NCI-H1436 (cell line): Measurements from ENCODE around the gene PCNX1.
"Not testable (repeated sequence)": the region's sequence is repeated elsewhere in the genome, so short reads cannot be mapped to it uniquely, and the experiment has no call there.

Experiments used
- DNase-seq: peaks from one replicate; lab custom pipeline; 2025; lab: John Stamatoyannopoulos, UW

PCNX1 gene

GRCh38 chr14:71021347-71022011 lies 114.2 kb downstream of the PCNX1 start:
- no peak for DNase-seq

- DNase-seq: no peak
Observed at GRCh38 chr14:71022012-71022869, 115.0 kb downstream of the PCNX1 start.

GRCh38 chr14:71022939-71023338 lies 115.7 kb downstream of the PCNX1 start:
- no peak for DNase-seq

GRCh38 chr14:71029236-71029781 lies 122.0 kb downstream of the PCNX1 start:
- no peak for DNase-seq

GRCh38 chr14:71031000-71031399 lies 123.7 kb downstream of the PCNX1 start:
- DNase-seq: no peak

- DNase-seq: no peak
Observed at GRCh38 chr14:71036433-71036832, 129.2 kb downstream of the PCNX1 start.

- DNase-seq: no peak
Observed at GRCh38 chr14:71048393-71048792, 141.1 kb downstream of the PCNX1 start.

- DNase-seq: no peak
Observed at GRCh38 chr14:71049435-71050133, 142.3 kb downstream of the PCNX1 start.

- DNase-seq: no peak
Observed at GRCh38 chr14:71050227-71050823, 143.1 kb downstream of the PCNX1 start.

- no peak for DNase-seq
Observed at GRCh38 chr14:71054706-71055105, 147.4 kb downstream of the PCNX1 start.

- no peak for DNase-seq
Observed at GRCh38 chr14:71056168-71056567, 148.9 kb downstream of the PCNX1 start.

- DNase-seq: no peak
Observed at GRCh38 chr14:71060274-71060673, 153.0 kb downstream of the PCNX1 start.

GRCh38 chr14:71060825-71061455 lies 153.7 kb downstream of the PCNX1 start:
- no peak for DNase-seq

GRCh38 chr14:71061458-71061857 lies 154.2 kb downstream of the PCNX1 start:
- no peak for DNase-seq

GRCh38 chr14:71062581-71063303 lies 155.5 kb downstream of the PCNX1 start:
- DNase-seq: no peak

GRCh38 chr14:71063351-71063750 lies 156.1 kb downstream of the PCNX1 start:
- no peak for DNase-seq

- not testable (repeated sequence) for DNase-seq
Observed at GRCh38 chr14:71064747-71065146, 157.5 kb downstream of the PCNX1 start.

- no peak for DNase-seq
Observed at GRCh38 chr14:71070169-71070568, 162.9 kb downstream of the PCNX1 start.

- no peak for DNase-seq
Observed at GRCh38 chr14:71071042-71071441, 163.8 kb downstream of the PCNX1 start.

- DNase-seq: no peak
Observed at GRCh38 chr14:71076462-71077092, 169.3 kb downstream of the PCNX1 start.
